PFSK-1 (cell line): ENCODE data around the gene SLC22A14.
A peak's percentile ranks its signal among the peaks of the same experiment; 100 is the strongest.

Experiments
- FOXP2 ChIP-seq: optimal IDR thresholded peaks from 2 replicates; pipeline ENCODE3; 2011; ENCODE audit warnings: borderline replicate concordance, control low read depth, inconsistent platforms; ENCODE audit not compliant: insufficient read depth; ENCODE audit errors: extremely low read length, extremely low read depth
- POLR2AphosphoS5 ChIP-seq: IDR thresholded peaks from 2 replicates; pipeline ENCODE4 v1.6.1; 2012; ENCODE audit warnings: low read depth, mild to moderate bottlenecking, control low read depth, low read length, moderate library complexity
- SIN3A ChIP-seq: IDR thresholded peaks from 2 replicates; pipeline ENCODE4 v1.6.1; 2012; ENCODE audit warnings: mild to moderate bottlenecking, low read length, moderate library complexity, borderline replicate concordance; ENCODE audit not compliant: insufficient read depth
- TAF1 ChIP-seq: IDR thresholded peaks from 2 replicates; pipeline ENCODE4 v1.6.1; 2012; ENCODE audit warnings: low read length, control low read depth, borderline replicate concordance; ENCODE audit not compliant: insufficient read depth
- TF ChIP-seq, protein P1 (sequence below), 2 experiments: IDR thresholded peaks; 2 replicates each; pipeline versions ENCODE4 v1.6.1 to v1.8.0; 2011 to 2012; ENCODE audit warnings: low read depth in 2 of 2, low read length in 2 of 2, control low read depth in 1 of 2, inconsistent platforms in 1 of 2, mild to moderate bottlenecking in 1 of 2, moderate library complexity in 1 of 2; ENCODE audit not compliant: insufficient read depth in 1 of 2

Gene SLC22A14

DNA sequence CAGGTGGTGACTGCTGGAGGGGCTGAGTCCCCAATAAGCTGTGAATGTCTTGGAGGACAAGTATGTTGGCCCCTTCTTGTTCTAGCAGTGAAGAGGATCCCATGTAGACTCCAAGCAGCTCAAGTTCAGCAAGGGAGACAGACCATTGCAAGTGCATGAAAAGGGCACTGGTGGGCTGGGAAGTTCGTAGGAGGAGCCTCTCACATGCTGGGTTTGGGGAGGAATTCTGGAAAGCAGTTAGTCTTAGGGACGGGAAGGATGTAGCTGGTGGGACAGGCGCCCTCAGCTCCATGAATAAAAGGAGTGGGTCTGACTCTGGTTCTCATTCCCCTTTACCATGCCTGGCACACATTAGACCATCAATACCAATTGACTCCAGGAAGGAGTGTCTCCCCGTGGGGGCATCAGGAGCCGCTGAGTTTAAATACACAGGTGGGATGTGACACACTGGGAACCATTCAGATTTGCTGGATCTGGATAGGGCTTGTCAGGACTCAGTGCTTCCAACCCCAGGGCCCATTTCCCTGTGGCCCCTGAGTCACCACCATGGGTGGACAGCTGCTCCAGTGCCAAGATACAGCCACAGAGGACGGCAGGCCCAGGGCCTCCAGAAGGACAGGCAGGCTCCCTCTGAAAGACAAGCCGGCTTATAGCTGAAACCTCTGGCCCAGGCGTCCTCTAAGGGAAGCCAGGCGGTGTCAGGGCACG lies 63.9 kb downstream of the SLC22A14 start:
- TF ChIP-seq, protein P1, sequence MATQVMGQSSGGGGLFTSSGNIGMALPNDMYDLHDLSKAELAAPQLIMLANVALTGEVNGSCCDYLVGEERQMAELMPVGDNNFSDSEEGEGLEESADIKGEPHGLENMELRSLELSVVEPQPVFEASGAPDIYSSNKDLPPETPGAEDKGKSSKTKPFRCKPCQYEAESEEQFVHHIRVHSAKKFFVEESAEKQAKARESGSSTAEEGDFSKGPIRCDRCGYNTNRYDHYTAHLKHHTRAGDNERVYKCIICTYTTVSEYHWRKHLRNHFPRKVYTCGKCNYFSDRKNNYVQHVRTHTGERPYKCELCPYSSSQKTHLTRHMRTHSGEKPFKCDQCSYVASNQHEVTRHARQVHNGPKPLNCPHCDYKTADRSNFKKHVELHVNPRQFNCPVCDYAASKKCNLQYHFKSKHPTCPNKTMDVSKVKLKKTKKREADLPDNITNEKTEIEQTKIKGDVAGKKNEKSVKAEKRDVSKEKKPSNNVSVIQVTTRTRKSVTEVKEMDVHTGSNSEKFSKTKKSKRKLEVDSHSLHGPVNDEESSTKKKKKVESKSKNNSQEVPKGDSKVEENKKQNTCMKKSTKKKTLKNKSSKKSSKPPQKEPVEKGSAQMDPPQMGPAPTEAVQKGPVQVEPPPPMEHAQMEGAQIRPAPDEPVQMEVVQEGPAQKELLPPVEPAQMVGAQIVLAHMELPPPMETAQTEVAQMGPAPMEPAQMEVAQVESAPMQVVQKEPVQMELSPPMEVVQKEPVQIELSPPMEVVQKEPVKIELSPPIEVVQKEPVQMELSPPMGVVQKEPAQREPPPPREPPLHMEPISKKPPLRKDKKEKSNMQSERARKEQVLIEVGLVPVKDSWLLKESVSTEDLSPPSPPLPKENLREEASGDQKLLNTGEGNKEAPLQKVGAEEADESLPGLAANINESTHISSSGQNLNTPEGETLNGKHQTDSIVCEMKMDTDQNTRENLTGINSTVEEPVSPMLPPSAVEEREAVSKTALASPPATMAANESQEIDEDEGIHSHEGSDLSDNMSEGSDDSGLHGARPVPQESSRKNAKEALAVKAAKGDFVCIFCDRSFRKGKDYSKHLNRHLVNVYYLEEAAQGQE (IDR thresholded peaks at IDR 0.05; ENCODE audit: insufficient read depth in 1 of 2, low read depth in 2 of 2, low read length in 2 of 2) = no peak
- TF ChIP-seq FOXP2 = no peak
- no peak for TF ChIP-seq POLR2AphosphoS5
- TF ChIP-seq TAF1 = no peak
- TF ChIP-seq SIN3A = no peak

DNA sequence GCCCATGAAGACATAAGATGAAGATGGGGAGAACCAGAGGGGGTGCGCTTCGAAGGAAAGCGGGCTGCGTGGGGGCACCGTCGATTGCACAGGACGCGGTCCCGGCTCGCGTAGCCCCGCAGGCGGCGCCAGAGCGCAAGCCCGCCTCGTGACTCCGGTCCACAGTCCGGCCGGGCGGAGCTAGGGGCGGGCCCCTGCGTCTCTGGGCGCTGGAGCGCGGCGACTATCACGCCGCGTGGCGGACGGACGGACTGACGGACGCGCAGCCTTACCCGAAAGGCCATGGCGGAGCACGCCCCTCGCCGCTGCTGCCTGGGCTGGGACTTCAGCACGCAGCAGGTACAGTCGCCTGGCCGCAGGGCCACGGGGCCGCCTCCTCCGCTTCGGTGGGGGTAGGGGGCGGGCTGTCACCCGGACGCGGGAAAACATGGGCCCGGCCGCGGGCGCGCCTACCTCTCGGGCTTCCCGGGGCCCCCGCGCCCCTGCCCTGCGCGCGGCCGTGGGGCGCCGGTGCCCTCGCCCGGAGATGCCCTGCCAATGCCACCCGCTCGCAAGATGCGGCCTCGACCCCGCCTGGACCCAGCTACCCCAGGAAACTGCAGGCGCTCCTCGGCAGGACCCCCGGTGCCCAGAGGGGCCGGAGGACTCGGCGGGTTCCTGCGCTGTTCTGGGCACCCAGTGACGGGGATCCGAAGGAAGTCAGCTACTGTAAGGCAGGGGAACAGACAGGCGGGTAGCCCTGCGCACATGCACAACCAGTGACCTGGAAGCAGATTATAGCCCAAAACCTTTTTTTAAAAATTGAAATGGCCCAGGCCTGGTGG lies 64.7 kb downstream of the SLC22A14 start, which contains the start of gene XYLB:
TSS of gene XYLB (plus strand) at position 199 of the 824 bp plus-strand sequence. CDS start at position 283, 84 bp downstream.
- TF ChIP-seq FOXP2 (peak; percentile 83), SIN3A (no peak), TAF1 (no peak), POLR2AphosphoS5 (peak; percentile 48; the same call in 1 of the 2 replicates)
- TF ChIP-seq, protein P1 (IDR thresholded peaks at IDR 0.05; ENCODE audit: insufficient read depth in 1 of 2, low read depth in 2 of 2, low read length in 2 of 2) = no peak

GRCh38 chr3:38347421-38348200 lies 65.5 kb downstream of the SLC22A14 start:
- no peak for TF ChIP-seq POLR2AphosphoS5
- TF ChIP-seq, protein P1 (IDR thresholded peaks at IDR 0.05; ENCODE audit: insufficient read depth in 1 of 2, low read depth in 2 of 2, low read length in 2 of 2) = no peak
- TF ChIP-seq TAF1 = no peak
- TF ChIP-seq SIN3A = no peak
- TF ChIP-seq FOXP2 = no peak

DNA sequence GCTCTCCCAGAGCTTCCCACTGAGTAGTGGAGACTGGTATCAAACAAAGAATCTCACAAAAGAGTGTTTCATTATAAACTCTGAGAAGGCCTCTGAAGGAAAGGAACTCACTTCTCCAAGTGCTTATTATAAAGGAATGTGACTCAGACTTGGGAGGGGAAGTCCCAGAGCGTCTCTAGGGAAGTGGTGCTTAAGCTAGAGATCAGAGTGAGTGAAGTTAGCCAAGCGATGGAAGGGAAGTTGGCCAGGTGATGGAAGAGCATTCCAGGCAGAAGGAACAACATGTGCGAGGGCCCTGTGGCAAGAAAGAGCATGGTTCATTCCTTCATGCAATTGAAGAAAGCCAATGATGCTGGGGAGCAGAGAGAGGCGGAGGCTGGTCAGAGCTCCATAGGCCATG lies 66.8 kb downstream of the SLC22A14 start:
- TF ChIP-seq TAF1 (no peak), SIN3A (no peak), POLR2AphosphoS5 (no peak), FOXP2 (no peak)
- TF ChIP-seq, protein P1 (IDR thresholded peaks at IDR 0.05; ENCODE audit: insufficient read depth in 1 of 2, low read depth in 2 of 2, low read length in 2 of 2) = no peak
